ENCODE data around the gene DHTKD1. TPM values are rescaled to one million over a fixed set of nuclear protein-coding genes. Genes with fewer than 3 reads are reported as not detected.
"Not testable (repeated sequence)": the region's sequence is repeated elsewhere in the genome, so short reads cannot be mapped to it uniquely, and the experiment has no call there.

Gene DHTKD1
- total and polyA plus RNA-seq, 8 donors: 17.5 to 26.7 (median 18.8) TPM

- no peak for DNase-seq
Measured at GRCh38 chr10:12063483-12063818, 5.3 kb upstream of the DHTKD1 start.

GRCh38 chr10:12067336-12067735 lies 1.4 kb upstream of the DHTKD1 start:
- no peak for TF ChIP-seq CTCF (IDR thresholded peaks at IDR 0.05)
- Histone ChIP-seq H3K4me1 (peaks cover 6 to 20% of the 10 kb centered on the region in 2 donors), H3K27me3 (no peaks in the 10 kb centered on the region), H3K4me3 (no peak overlapping the region), H3K27ac (no peak overlapping the region), H3K9me3 (no peaks in the 10 kb centered on the region), H3K36me3 (no peaks in the 10 kb centered on the region)
- DNase-seq (no peak), ATAC-seq (no peak)
- intact Hi-C loops (cut with DNase I): no loop called here

More at GRCh38 chr10:12063483-12063818, 5.3 kb upstream of the DHTKD1 start:
- no peak overlapping the region for H3K4me3 ChIP-seq
- H3K4me1 ChIP-seq: peaks cover 0 to 3% of the 10 kb centered on the region in 2 donors
- H3K27ac ChIP-seq: no peak overlapping the region
- no peaks in the 10 kb centered on the region for H3K9me3 ChIP-seq
- intact Hi-C loops (cut with DNase I): no loop called here
- no peak for ATAC-seq
- H3K27me3 ChIP-seq: no peaks in the 10 kb centered on the region
- no peaks in the 10 kb centered on the region for H3K36me3 ChIP-seq
- TF ChIP-seq CTCF (IDR thresholded peaks at IDR 0.05): no peak

- DNase-seq; ATAC-seq; H3K27ac ChIP-seq; H3K27me3 ChIP-seq; H3K9me3 ChIP-seq; H3K36me3 ChIP-seq; intact Hi-C loops (cut with DNase I); H3K4me3 ChIP-seq: not testable (repeated sequence)
- H3K4me1 ChIP-seq: peaks cover 6 to 20% of the 10 kb centered on the region in 2 donors
Measured at GRCh38 chr10:12071441-12071840, 2.7 kb downstream of the DHTKD1 start.

DNA sequence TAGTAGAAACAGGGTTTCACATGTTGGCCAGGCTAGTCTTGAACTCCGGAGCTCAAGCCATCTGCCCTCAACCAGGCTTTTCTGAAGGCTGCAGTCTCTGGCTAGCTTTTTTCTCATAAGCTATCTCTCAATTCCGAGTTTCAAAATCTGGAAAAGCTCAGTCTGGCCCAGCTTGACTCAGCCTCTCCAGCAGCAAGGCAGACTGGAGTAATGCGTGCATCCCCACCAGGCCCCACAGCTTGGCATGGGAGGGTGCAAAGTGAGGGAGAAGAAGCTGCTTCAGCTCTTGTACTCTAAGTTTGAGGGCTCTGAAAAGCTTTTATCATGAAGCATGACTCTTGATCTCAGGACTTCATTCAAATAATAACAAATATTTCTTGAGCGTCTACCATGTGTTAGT lies 4.8 kb downstream of the DHTKD1 start:
- ATAC-seq (no peak), DNase-seq (no peak)
- Histone ChIP-seq H3K36me3 (no peaks in the 10 kb centered on the region), H3K4me3 (no peak overlapping the region), H3K9me3 (no peaks in the 10 kb centered on the region), H3K4me1 (peaks cover 6 to 17% of the 10 kb centered on the region in 2 donors), H3K27me3 (no peaks in the 10 kb centered on the region), H3K27ac (no peak overlapping the region)
- intact Hi-C loops (cut with DNase I): no loop called here
- no peak for TF ChIP-seq CTCF (IDR thresholded peaks at IDR 0.05)

- Histone ChIP-seq H3K4me1 (no peaks in the 10 kb centered on the region), H3K4me3 (no peak overlapping the region), H3K27ac (no peak overlapping the region), H3K9me3 (no peaks in the 10 kb centered on the region), H3K36me3 (no peaks in the 10 kb centered on the region), H3K27me3 (no peaks in the 10 kb centered on the region)
- no peak for TF ChIP-seq CTCF (IDR thresholded peaks at IDR 0.05)
- intact Hi-C loops (cut with DNase I): no loop called here
- DNase-seq (no peak), ATAC-seq (no peak)
Measured at GRCh38 chr10:12077580-12078180, 8.9 kb downstream of the DHTKD1 start.

DNA sequence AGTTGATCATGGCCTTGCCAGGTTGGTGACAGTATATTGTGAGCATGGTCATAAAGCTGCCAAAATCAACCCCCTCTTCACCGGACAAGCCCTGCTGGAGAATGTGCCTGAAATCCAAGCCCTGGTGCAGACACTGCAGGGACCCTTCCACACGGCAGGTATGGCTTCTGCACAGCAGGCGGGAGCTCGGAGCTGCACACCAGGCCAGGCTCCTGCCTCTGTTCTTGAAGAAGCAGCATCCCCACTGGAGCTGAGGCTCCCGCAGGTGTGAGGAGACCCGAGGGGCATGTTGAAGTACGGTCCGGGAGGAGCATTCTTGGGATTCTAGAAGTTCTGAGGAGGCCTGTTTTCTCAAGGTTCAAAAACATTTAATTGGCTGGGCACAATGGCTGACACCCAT lies 12.7 kb downstream of the DHTKD1 start:
- intact Hi-C loops (cut with DNase I): no loop called here
- Histone ChIP-seq H3K36me3 (peaks cover 0 to 22% of the 10 kb centered on the region in 2 donors), H3K27me3 (no peaks in the 10 kb centered on the region), H3K4me3 (no peak overlapping the region), H3K27ac (no peak overlapping the region), H3K9me3 (no peaks in the 10 kb centered on the region), H3K4me1 (no peaks in the 10 kb centered on the region)
- no peak for DNase-seq
- TF ChIP-seq CTCF (IDR thresholded peaks at IDR 0.05): no peak
- ATAC-seq: no peak

All from left lung (tissue), 10 donors.